ENCODE measurements around the gene GSTT2.
"Not testable (repeated sequence)": the region's sequence is repeated elsewhere in the genome, so short reads cannot be mapped to it uniquely, and the experiment has no call there.

DNA sequence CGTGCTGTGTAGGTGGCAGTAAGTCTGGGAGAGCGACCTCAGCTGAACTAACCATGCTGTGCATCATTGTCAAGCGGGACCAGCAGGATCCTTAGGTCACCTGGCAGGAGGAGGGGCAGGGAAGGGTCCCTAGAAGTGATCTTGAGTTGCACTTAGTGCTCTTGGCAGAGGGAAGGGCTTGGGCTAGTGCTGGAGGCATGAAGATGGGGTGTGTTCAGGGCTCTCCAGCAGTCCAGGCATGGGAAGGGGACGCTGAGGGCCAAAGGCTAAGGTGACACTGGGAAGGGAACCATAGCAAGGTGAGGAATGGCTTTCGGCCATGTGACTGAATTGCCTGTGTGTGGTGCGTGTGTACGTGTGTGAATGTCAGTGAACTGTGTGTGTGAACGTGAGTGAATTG lies 6.2 kb downstream of the GSTT2 start:
- TF ChIP-seq, protein P1, sequence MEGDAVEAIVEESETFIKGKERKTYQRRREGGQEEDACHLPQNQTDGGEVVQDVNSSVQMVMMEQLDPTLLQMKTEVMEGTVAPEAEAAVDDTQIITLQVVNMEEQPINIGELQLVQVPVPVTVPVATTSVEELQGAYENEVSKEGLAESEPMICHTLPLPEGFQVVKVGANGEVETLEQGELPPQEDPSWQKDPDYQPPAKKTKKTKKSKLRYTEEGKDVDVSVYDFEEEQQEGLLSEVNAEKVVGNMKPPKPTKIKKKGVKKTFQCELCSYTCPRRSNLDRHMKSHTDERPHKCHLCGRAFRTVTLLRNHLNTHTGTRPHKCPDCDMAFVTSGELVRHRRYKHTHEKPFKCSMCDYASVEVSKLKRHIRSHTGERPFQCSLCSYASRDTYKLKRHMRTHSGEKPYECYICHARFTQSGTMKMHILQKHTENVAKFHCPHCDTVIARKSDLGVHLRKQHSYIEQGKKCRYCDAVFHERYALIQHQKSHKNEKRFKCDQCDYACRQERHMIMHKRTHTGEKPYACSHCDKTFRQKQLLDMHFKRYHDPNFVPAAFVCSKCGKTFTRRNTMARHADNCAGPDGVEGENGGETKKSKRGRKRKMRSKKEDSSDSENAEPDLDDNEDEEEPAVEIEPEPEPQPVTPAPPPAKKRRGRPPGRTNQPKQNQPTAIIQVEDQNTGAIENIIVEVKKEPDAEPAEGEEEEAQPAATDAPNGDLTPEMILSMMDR (IDR thresholded peaks at IDR 0.05; ENCODE audit: low read length), result not testable (repeated sequence)
- not testable (repeated sequence) for TF ChIP-seq EZH2 (IDR thresholded peaks at IDR 0.05; ENCODE audit: borderline replicate concordance, low read length)
